Measurements from ENCODE around the gene AFF3. TPM values are rescaled to one million over a fixed set of nuclear protein-coding genes. Genes with fewer than 3 reads are reported as not detected.

The AFF3 gene
- total and polyA plus RNA-seq, 10 of the 15 experiments (the other 5 are each of a cell fraction or from before 2014, with no cell fraction given): 0.26 to 5.5 (median 3.0) TPM

GRCh38 chr2:99561804-99562203 is 580.6 kb downstream of the AFF3 start:
- WGBS (ENCODE audit: insufficient coverage, insufficient replicate concordance, low lambda C conversion rate, missing lambda C conversion rate): 19% methylated on average over 3 of the region's 3 CpGs
- H3K9me3 ChIP-seq (replicated peaks; ENCODE audit: control insufficient read depth, insufficient read depth, low read length): no peaks in the 10 kb centered on the region
- intact Hi-C loops (cut with micrococcal nuclease; ENCODE audit: unreplicated experiment) (no loop called here), in situ Hi-C loops (cut with MboI) (loop anchor here (10.0 kb wide), 1 partner anchor 823 kb away; no protein-coding TSS in a partner anchor)
- ChIA-PET SMC1A (ENCODE audit: uncharacterized antibody, unreplicated experiment) (no interaction called here), RAD21 (ENCODE audit: unreplicated experiment) (no interaction called here), CTCF (interaction anchor here (0.6 kb wide), 1 partner anchor 44 kb away, joined by 6 read pairs; no protein-coding TSS in a partner anchor), POLR2A (no interaction called here)
- no peak overlapping the region for H3K4me2 ChIP-seq (ENCODE audit: control insufficient read depth, insufficient read depth)
- H4K20me1 ChIP-seq (ENCODE audit: control insufficient read depth, insufficient read depth): no peaks in the 10 kb centered on the region
- ATAC-seq (no peak), DNase-seq (ENCODE audit: low read depth, low spot score) (no peak), FAIRE-seq (no peak)
- TF ChIP-seq HSF1 (IDR thresholded peaks at IDR 0.05; ENCODE audit: low read depth, low read length) (no peak), NR2F1 (conservative IDR thresholded peaks at IDR 0.05) (no peak), IKZF2 (IDR thresholded peaks at IDR 0.05) (no peak), ZNF24 (IDR thresholded peaks at IDR 0.05) (no peak), MEF2A (IDR thresholded peaks at IDR 0.05; ENCODE audit: insufficient read depth, low read depth, low read length) (no peak), FOXM1 (IDR thresholded peaks at IDR 0.05; ENCODE audit: low read depth, low read length) (no peak), ATF3 (IDR thresholded peaks at IDR 0.05; ENCODE audit: borderline replicate concordance, extremely low read depth, low read depth, low read length) (no peak), RAD21 (IDR thresholded peaks at IDR 0.05; ENCODE audit: insufficient read depth, low read depth, low read length) (no peak), USF2 (IDR thresholded peaks at IDR 0.05; ENCODE audit: borderline replicate concordance, low read depth, low read length) (no peak), DPF2 (IDR thresholded peaks at IDR 0.05) (no peak), SMAD5 (IDR thresholded peaks at IDR 0.05; ENCODE audit: low read depth) (no peak)
- BruUV-seq (replicated peaks): no TSS peak
- H3K4me3 ChIP-seq: no peak overlapping the region
- no peaks in the 10 kb centered on the region for H3K4me1 ChIP-seq (ENCODE audit: control insufficient read depth, insufficient read depth, low read length)
- no peaks in the 10 kb centered on the region for H3K79me2 ChIP-seq (ENCODE audit: control insufficient read depth, insufficient read depth, low read length)
- H3K36me3 ChIP-seq (ENCODE audit: control insufficient read depth in 2 of 2, insufficient read depth in 2 of 2, low read length in 1 of 2): no peaks in the 10 kb centered on the region
- no peak overlapping the region for H3K27ac ChIP-seq (ENCODE audit: control insufficient read depth, insufficient read depth)
- H2AFZ ChIP-seq (ENCODE audit: control insufficient read depth, low read depth, low read length): no peak overlapping the region
- H3K27me3 ChIP-seq (replicated peaks in 1 of 2; ENCODE audit: control insufficient read depth in 2 of 2, insufficient read depth in 2 of 2, low read length in 1 of 2): peaks cover 0 to 2% of the 10 kb centered on the region in 2 experiments; a peak in 1 of 4 replicates
- H3K9ac ChIP-seq (ENCODE audit: control insufficient read depth, insufficient read depth, low read length): no peak overlapping the region

All from GM12878 (cell line).